IPS-18a (cell line): ENCODE results near the gene CBS.
"Not testable (repeated sequence)": the region's sequence is repeated elsewhere in the genome, so short reads cannot be mapped to it uniquely, and the experiment has no call there.

ENCODE experiments used
- H3K27ac ChIP-seq: one replicate; pipeline ENCODE4 v1.5.1; 2013; ENCODE audit warnings: low read length
- H3K27me3 ChIP-seq: one replicate; pipeline ENCODE4 v1.6.1; 2013; ENCODE audit warnings: mild to moderate bottlenecking, low read length; ENCODE audit not compliant: control insufficient read depth, insufficient read depth
- H3K36me3 ChIP-seq: one replicate; pipeline ENCODE4 v1.6.1; 2013; ENCODE audit warnings: low read depth, low read length; ENCODE audit not compliant: control insufficient read depth
- H3K4me1 ChIP-seq: one replicate; pipeline ENCODE4 v1.6.1; 2013; ENCODE audit warnings: low read depth, low read length; ENCODE audit not compliant: control insufficient read depth
- H3K4me3 ChIP-seq: one replicate; pipeline ENCODE4 v1.5.1; 2013; ENCODE audit warnings: low read length
- H3K9ac ChIP-seq: one replicate; pipeline ENCODE4 v1.6.1; 2013; ENCODE audit warnings: mild to moderate bottlenecking, low read length, moderate library complexity
- H3K9me3 ChIP-seq: one replicate; pipeline ENCODE4 v1.6.1; 2013; ENCODE audit warnings: low read depth, low read length; ENCODE audit not compliant: control insufficient read depth

Gene CBS

DNA sequence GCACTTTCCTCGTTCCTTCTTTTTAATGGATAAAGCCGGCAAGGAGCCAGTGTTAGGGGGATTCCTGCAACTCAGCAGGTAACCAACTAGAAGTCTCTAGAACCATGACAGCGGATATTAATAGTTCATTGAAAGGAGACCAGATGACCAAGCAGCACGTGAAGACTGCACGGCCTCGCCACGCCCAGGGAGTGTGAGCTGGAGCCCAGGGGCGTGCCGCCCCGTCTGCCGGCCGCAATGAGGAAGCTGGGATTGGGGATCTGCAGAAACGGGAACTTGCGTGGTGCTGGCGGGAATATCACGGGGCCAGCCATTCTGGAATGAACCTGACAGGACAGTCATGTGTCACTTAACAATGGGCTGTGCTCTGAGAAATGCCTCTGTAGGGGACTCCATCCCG lies 38.7 kb downstream of the CBS start:
- H3K27me3 ChIP-seq, H3K9ac ChIP-seq, H3K36me3 ChIP-seq, H3K4me3 ChIP-seq, H3K27ac ChIP-seq, H3K9me3 ChIP-seq, H3K4me1 ChIP-seq: not testable (repeated sequence)

DNA sequence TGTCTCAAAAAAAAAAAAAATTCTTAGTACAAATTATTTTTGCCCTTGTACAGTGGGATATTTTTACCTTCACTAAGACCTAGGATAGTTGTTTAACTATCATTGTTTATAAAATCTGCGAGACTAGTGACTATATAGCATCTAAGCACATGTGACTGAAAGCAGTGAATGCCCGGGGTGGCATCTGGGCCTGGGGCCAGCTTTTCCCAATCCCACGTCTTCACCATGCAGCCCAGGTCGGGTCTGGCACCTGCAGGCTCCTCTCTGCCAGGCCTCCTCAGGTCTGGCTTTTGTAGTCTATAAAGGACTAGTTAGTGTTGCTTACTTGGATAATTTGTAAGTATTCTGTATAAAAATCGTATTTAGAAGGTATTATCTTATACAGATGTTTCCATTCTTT lies 40.8 kb downstream of the CBS start:
- H3K4me1 ChIP-seq, result no peaks in the 10 kb centered on the region
- H3K9ac ChIP-seq, result no peak overlapping the region
- no peaks in the 10 kb centered on the region for H3K27me3 ChIP-seq
- H3K9me3 ChIP-seq, result no peaks in the 10 kb centered on the region
- H3K27ac ChIP-seq, result no peak overlapping the region
- H3K36me3 ChIP-seq, result peaks cover 19% of the 10 kb centered on the region
- H3K4me3 ChIP-seq, result no peak overlapping the region

DNA sequence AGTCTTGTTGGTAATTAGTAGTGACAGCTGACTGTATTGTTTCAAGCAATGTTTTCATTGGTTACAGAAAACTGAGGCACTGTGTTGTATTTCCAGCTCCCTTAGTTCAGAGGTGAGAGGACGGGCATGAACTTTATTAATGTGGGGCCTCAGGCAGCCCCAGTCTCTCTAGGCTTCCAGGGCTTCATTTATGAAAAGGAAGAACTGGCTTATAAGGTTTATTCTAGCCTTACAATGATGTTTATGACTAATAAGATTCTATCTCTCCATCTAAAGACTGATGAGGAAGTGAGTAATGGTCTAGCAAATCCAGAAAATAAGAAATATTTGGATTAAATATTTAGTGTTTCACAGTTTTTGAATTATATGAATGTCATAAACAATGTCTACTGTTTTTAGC lies 41.5 kb downstream of the CBS start:
- Histone ChIP-seq H3K27ac (no peak overlapping the region), H3K27me3 (no peaks in the 10 kb centered on the region), H3K9me3 (no peaks in the 10 kb centered on the region), H3K9ac (no peak overlapping the region), H3K4me1 (no peaks in the 10 kb centered on the region), H3K36me3 (peaks cover 22% of the 10 kb centered on the region), H3K4me3 (no peak overlapping the region)

DNA sequence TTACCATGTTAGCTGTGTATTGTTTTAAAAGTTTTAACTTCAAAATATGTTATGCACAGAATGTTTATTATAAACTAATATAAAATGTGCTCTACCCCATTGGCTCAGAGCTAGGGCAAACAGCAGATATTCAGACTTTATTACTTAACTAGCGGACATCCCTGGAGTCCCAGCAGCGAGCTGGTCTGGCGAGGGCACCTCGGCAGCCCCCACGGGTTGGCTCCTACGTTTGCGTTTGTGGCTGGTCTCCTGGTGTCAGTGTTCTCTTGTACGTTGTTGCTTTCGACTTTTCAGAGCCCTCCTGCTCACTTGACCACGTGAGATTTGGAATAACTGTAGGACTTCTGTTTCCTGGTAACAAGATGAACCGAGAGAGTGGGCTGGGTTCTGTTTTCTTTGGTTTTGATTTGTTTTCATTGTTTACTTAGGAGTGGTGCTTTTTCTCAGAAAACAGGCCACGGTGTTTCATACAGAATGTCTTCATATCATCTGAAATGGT lies 44.5 kb downstream of the CBS start:
- no peaks in the 10 kb centered on the region for H3K9me3 ChIP-seq
- no peaks in the 10 kb centered on the region for H3K27me3 ChIP-seq
- H3K9ac ChIP-seq, result no peak overlapping the region
- H3K4me1 ChIP-seq, result no peaks in the 10 kb centered on the region
- H3K27ac ChIP-seq, result no peak overlapping the region
- no peak overlapping the region for H3K4me3 ChIP-seq
- H3K36me3 ChIP-seq, result peaks cover 32% of the 10 kb centered on the region

DNA sequence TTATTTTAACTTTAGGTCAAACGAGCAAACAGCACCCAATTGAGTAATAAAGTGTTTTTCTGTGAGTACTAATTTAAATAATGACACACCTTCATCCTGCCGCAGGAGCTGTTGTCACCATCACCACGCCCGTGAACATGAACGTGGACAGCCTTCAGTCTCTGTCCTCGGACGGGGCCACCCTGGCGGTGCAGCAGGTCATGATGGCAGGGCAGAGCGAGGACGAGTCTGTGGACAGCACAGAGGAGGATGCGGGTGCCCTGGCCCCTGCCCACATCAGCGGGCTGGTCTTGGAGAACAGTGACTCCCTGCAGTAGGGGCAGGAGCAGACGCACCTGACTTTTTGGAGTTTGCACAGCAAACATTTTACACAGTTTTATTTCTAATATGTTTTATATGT lies 45.9 kb downstream of the CBS start:
- no peak overlapping the region for H3K4me3 ChIP-seq
- H3K9ac ChIP-seq, result no peak overlapping the region
- no peaks in the 10 kb centered on the region for H3K27me3 ChIP-seq
- H3K9me3 ChIP-seq, result no peaks in the 10 kb centered on the region
- no peak overlapping the region for H3K27ac ChIP-seq
- H3K4me1 ChIP-seq, result no peaks in the 10 kb centered on the region
- peaks cover 38% of the 10 kb centered on the region for H3K36me3 ChIP-seq

DNA sequence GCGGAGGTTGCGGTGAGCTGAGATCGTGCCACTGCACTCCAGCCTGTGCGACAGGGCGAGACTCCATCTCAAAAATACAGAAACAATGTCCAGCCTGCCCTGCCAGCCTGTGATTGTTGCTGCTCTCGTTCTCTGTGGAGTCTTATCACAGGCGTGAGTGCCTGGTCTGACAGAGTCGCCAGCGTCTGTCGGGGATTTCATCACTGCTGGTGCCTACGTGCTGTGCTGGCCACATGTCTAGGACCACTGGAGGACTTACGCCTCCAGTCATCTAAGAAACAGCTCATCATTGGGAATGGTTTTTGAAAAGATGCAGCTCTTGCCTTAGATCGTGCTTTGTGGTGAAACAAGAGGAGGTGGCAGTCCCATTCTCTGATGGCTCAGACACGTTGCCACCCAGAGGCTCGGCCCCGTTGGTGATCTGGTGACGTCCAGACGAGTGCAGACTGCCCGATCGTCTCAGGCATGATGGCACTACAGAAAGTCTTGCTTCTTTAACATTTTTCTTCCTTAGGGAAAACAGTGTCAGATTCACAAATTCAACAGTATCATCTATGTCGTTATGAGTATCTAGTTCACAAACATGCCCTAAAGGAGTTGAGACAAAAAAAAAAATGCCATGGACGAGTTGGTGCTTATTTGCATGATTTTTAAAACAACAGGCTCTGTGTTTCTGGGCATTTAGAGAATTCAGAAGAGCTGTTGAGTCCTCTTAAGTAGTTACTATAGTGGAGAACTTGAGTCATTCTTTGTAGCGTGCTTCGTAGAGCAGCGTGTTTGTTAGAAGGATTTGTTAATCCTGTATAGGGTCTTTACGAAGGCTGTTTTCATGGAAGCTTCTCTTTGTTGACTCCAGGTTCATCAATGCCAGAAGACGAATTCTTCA lies 47.5 kb downstream of the CBS start:
- Histone ChIP-seq H3K4me1 (no peaks in the 10 kb centered on the region), H3K9me3 (no peaks in the 10 kb centered on the region), H3K27me3 (no peaks in the 10 kb centered on the region), H3K9ac (no peak overlapping the region), H3K27ac (no peak overlapping the region), H3K4me3 (no peak overlapping the region), H3K36me3 (peaks cover 37% of the 10 kb centered on the region)

DNA sequence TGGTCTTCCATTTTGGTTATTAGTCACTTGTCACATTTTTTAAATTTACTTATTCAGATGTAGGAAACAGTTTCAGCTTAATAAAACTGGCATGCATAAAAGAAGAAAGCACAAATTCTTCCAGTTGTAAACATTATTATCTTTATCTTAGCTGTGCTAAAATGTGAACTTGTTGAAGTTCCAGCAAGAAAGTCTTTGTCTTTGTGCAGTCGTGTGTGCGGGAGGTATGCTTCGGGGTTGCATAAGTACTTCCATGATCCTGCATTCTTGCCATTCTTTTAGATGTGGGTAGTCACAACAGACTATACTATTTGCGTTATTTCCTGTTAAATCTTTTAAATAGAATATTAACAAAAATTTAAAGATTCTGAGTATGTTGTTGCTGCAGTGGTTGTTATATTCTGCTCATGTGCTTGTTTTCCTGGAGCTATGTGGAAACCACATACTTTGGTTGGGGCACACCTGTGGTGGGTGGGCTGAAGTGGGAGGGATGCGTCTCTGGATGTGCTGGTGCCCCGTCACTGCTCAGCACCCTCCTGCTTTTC lies 49.9 kb downstream of the CBS start:
- peaks cover 41% of the 10 kb centered on the region for H3K36me3 ChIP-seq
- no peak overlapping the region for H3K27ac ChIP-seq
- H3K9me3 ChIP-seq, result no peaks in the 10 kb centered on the region
- H3K4me1 ChIP-seq, result no peaks in the 10 kb centered on the region
- H3K9ac ChIP-seq, result no peak overlapping the region
- no peaks in the 10 kb centered on the region for H3K27me3 ChIP-seq
- H3K4me3 ChIP-seq, result no peak overlapping the region

DNA sequence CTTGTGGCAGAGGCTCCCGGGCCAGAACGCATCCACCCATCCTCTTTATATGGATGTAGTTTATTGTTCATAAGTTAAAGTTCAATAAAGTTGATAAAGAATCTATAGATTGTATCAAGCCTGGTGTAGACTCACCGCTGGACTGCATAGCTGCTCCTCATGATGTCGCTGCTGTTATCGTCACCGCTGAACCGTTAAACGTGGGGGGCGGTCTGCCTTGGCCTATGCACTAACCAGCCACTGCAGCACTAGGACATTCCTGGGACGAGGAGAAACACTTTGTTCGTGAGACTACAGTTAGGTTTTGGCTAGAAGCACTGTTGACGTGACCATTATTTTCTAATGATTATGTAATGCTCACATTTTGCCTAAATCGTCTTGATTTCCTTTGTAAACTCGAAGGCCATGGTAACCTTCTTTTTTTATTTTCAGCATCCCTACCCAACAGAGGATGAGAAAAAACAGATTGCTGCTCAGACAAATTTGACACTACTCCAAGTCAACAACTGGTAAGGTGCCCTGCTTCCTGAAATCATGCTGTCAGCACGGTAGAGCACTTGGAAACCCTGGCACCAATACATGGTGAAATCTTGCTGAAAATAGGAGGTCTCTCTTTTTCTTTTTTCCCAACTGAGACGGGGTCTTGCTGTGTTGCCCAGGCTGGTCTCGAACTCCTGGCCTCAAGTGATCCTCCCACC lies 51.0 kb downstream of the CBS start:
- Histone ChIP-seq H3K9ac (no peak overlapping the region), H3K27ac (no peak overlapping the region), H3K4me1 (no peaks in the 10 kb centered on the region), H3K36me3 (peaks cover 30% of the 10 kb centered on the region), H3K27me3 (no peaks in the 10 kb centered on the region), H3K9me3 (no peaks in the 10 kb centered on the region), H3K4me3 (no peak overlapping the region)

DNA sequence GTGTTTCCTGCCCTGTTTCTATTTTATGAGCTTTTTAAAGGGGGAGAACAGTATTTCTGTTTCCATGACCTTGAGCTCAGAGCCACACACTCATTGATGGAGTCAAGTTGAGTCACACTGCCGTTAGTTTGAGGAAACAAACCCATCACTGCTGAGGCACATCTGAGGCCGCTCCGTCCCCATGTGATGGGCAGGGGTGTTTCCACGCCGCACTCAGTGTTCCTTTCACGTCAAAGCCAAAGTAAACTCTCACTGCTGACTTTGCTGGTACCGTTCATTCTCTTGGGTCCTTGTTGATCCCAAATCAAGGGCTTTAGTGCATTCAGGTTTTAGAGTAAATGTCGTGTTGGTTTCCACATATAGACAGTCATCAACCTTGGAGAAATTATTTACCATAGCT lies 52.5 kb downstream of the CBS start:
- no peaks in the 10 kb centered on the region for H3K27me3 ChIP-seq
- peaks cover 21% of the 10 kb centered on the region for H3K36me3 ChIP-seq
- no peaks in the 10 kb centered on the region for H3K4me1 ChIP-seq
- no peak overlapping the region for H3K4me3 ChIP-seq
- no peak overlapping the region for H3K27ac ChIP-seq
- no peaks in the 10 kb centered on the region for H3K9me3 ChIP-seq
- H3K9ac ChIP-seq, result no peak overlapping the region

DNA sequence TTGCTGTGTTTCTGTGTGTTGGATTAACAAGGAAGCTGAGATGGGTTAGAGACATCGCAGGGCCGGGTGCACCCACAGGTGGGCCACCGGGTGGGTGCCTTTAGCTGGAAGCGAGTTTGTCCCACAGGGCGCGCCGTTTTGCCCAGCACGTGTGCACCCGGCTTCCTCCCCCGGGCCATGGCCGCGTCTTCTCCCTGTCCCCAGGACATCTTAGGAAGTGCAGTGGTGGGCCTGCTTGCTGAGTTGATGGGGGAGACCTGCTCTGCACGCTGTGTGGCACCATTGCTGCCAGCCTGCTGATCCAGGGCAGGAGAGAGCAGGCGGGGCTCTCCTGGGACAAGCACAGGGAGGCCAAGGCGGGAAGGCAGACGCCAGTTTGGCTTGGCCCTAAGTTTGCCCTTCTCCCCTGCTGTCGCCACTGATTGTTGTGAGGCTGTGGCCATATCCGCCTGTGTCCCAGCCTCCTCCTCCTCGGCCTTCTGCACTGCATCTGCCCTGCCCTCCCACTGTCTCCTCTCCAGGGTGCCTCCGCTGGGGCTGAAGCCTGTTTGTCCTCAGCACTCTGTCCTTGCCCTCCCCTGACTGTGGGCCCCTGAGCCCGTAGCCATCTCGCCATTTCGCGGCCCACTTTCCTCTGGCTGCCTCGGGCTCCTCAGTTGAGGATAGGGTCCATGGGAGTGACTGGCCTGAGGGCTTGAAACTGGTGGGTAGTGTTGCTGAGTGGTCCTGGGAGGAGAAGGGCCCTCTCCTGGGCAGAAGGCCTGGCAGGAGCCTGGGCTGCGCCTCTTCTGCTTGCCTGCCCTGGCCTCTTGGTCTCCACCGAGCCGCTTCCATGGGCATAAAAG lies 53.7 kb downstream of the CBS start:
- Histone ChIP-seq H3K4me1 (no peaks in the 10 kb centered on the region), H3K27me3 (no peaks in the 10 kb centered on the region), H3K4me3 (no peak overlapping the region), H3K9me3 (no peaks in the 10 kb centered on the region), H3K9ac (no peak overlapping the region), H3K27ac (no peak overlapping the region), H3K36me3 (peaks cover 22% of the 10 kb centered on the region)

DNA sequence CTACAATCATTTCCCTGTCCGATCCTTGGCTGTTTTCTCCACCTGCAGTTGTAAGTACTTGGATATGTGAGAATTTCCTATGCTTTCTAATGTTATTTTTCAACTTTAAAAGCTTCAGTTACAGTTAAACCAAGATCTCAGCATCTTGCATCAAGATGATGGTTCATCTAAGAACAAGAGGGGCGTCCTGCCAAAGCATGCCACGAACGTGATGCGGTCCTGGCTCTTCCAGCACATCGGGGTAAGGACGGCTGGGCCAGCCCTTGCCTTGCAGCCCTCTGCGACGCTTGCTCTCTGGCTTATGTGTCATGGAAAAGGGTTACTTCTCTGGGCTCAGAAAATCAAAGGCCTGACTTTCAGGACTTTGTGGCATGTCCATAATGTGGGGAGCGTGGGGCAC lies 54.4 kb downstream of the CBS start:
- H3K9ac ChIP-seq, result no peak overlapping the region
- H3K4me3 ChIP-seq, result no peak overlapping the region
- H3K36me3 ChIP-seq, result peaks cover 26% of the 10 kb centered on the region
- no peaks in the 10 kb centered on the region for H3K9me3 ChIP-seq
- H3K4me1 ChIP-seq, result no peaks in the 10 kb centered on the region
- H3K27ac ChIP-seq, result no peak overlapping the region
- no peaks in the 10 kb centered on the region for H3K27me3 ChIP-seq
